K562 (cell line): ENCODE measurements around the gene GPAT3. TPM values are rescaled to one million over a fixed set of nuclear protein-coding genes. Genes with fewer than 3 reads are reported as not detected.

ENCODE experiments used
- BCOR ChIP-seq: fragments of 450-650 bp; IDR thresholded peaks from 2 replicates; pipeline ENCODE4 v1.6.1; 2016
- CBX1 ChIP-seq: sonication (generic); IDR thresholded peaks from 2 replicates; pipeline ENCODE4 v1.6.1; 2016; ENCODE audit warnings: antibody characterized with exemption, low read depth, mild to moderate bottlenecking
- CEBPG ChIP-seq, 3 experiments: fragments of 200-800 bp in 1 of 3; sonication (Bioruptor generic) in 1 of 3; sonication (generic) in 1 of 3; formaldehyde crosslinking in 1 of 3; IDR thresholded peaks in 2 of 3; conservative IDR thresholded peaks in 1 of 3; 2 replicates each; pipeline versions ENCODE4 v1.6.1 to v1.8.0; 2016 to 2022; ENCODE audit warnings: missing compliant biosample characterization in 2 of 3, missing genetic modification characterization in 2 of 3, mild to moderate bottlenecking in 1 of 3, missing genetic modification reagents in 1 of 3
- CHD1 ChIP-seq: fragments of 200-600 bp; sonication (generic); IDR thresholded peaks from one replicate; pipeline ENCODE4 v1.6.1; 2012; ENCODE audit warnings: mild to moderate bottlenecking, moderate library complexity, low read length, inconsistent platforms
- ELF4 ChIP-seq: fragments of 450-650 bp; formaldehyde crosslinking; IDR thresholded peaks from 2 replicates; pipeline ENCODE4 v1.4.0; 2022; ENCODE audit warnings: missing genetic modification characterization
- HDGF ChIP-seq: fragments of 450-650 bp; IDR thresholded peaks from 2 replicates; pipeline ENCODE4 v1.6.1; 2016
- HSF4 ChIP-seq: fragments of 250-450 bp; sonication (Bioruptor Pico); IDR thresholded peaks from 2 replicates; pipeline ENCODE4 v2.1.2; 2022; ENCODE audit warnings: mild to moderate bottlenecking, moderate library complexity, borderline replicate concordance
- MTA2 ChIP-seq: fragments of 450-650 bp; IDR thresholded peaks from 2 replicates; pipeline ENCODE4 v1.6.1; 2016; ENCODE audit warnings: low read depth
- MTA3 ChIP-seq: fragments of 450-650 bp; formaldehyde crosslinking; IDR thresholded peaks from 2 replicates; pipeline ENCODE4 v1.6.1; 2017; ENCODE audit warnings: mild to moderate bottlenecking, borderline replicate concordance
- NFXL1 ChIP-seq: fragments of 450-650 bp; formaldehyde crosslinking; IDR thresholded peaks from 2 replicates; pipeline ENCODE4 v1.4.0; 2021; ENCODE audit warnings: mild to moderate bottlenecking
- PBX2 ChIP-seq, 2 experiments: IDR thresholded peaks in 1 of 2; conservative IDR thresholded peaks in 1 of 2; 2 replicates each; pipeline ENCODE4 v1.6.1; 2016; ENCODE audit warnings: low read depth in 2 of 2, mild to moderate bottlenecking in 1 of 2, missing compliant biosample characterization in 1 of 2, missing genetic modification characterization in 1 of 2, moderate library complexity in 1 of 2
- PHF21A ChIP-seq: fragments of 450-650 bp; IDR thresholded peaks from 2 replicates; pipeline ENCODE4 v1.6.1; 2017; ENCODE audit warnings: low read depth, borderline replicate concordance
- U2AF2 ChIP-seq: fragments of 200-400 bp; formaldehyde crosslinking; optimal IDR thresholded peaks from 2 replicates; pipeline ENCODE3; 2017; ENCODE audit warnings: low read depth, mild to moderate bottlenecking, low read length
- ZNF121 ChIP-seq: sonication (generic); formaldehyde crosslinking; conservative IDR thresholded peaks from 2 replicates; pipeline ENCODE4 v1.8.0; 2022; ENCODE audit warnings: missing genetic modification reagents
- ZNF184 ChIP-seq: sonication (generic); formaldehyde crosslinking; IDR thresholded peaks from 2 replicates; pipeline ENCODE4 v1.5.0; 2020; ENCODE audit warnings: missing genetic modification reagents
- ZNF354B ChIP-seq: fragments of 250-450 bp; sonication (Bioruptor Pico); IDR thresholded peaks from 2 replicates; pipeline ENCODE4 v1.4.0; 2020
- ZNF668 ChIP-seq: fragments of 250-450 bp; sonication (Bioruptor Pico); IDR thresholded peaks from 2 replicates; pipeline ENCODE4 v1.8.0; 2022; ENCODE audit warnings: mild to moderate bottlenecking, inconsistent platforms
- ZNF780A ChIP-seq: fragments of 250-450 bp; sonication (Bioruptor Pico); IDR thresholded peaks from 2 replicates; pipeline ENCODE4 v1.5.0; 2021; ENCODE audit warnings: mild to moderate bottlenecking
- ZSCAN32 ChIP-seq: fragments of 450-650 bp; formaldehyde crosslinking; IDR thresholded peaks from 2 replicates; pipeline ENCODE4 v1.4.0; 2020; ENCODE audit warnings: mild to moderate bottlenecking, moderate library complexity
- polyA plus RNA-seq, 8 experiments: library from polyadenylated mRNA; depleted of rRNA in 4 of 8; stranded (reverse) in 5 of 8; unstranded in 3 of 8; fragments of >200 nt; fragmentation: Nextera tagmentation in 2 of 8; fragmentation: Illumina TruSeq in 1 of 8; extraction: Ambion mirVana in 2 of 8; extraction: Trizol in 1 of 8; gene quantifications; 2 replicates each; pipeline versions ENCODE4 v1.2.1 to v1.2.3, GENCODE V29; 2011 to 2014; ENCODE audit warnings: inconsistent platforms in 1 of 8, missing spikeins in 1 of 8
- total RNA-seq, 7 experiments: library from RNA; depleted of rRNA in 6 of 7; stranded (reverse); fragments of >200 nt in 6 of 7; fragmentation: Illumina TruSeq in 2 of 7; extraction: Trizol in 2 of 7; gene quantifications; 2 replicates each; pipeline versions ENCODE4 v1.2.1 to v1.2.3, GENCODE V29; 2011 to 2021; ENCODE audit warnings: low replicate concordance in 1 of 7
- TF ChIP-seq, protein P1 (sequence below): sonication (generic); formaldehyde crosslinking; IDR thresholded peaks from 2 replicates; pipeline ENCODE4 v1.8.0; 2023; ENCODE audit warnings: mild to moderate bottlenecking, missing genetic modification reagents
- TF ChIP-seq, protein P2 (sequence below): sonication (generic); formaldehyde crosslinking; IDR thresholded peaks from 2 replicates; pipeline ENCODE4 v1.8.0; 2022; ENCODE audit warnings: mild to moderate bottlenecking, missing genetic modification reagents

GPAT3 gene
- total and polyA plus RNA-seq, 9 of the 15 experiments (the other 6 are each of a cell fraction or from before 2014, with no cell fraction given) = 4.1 to 16.1 (median 13.1) TPM

GRCh38 chr4:83629945-83630721 lies 94.2 kb downstream of the GPAT3 start (continued):
- TF ChIP-seq, protein P1, sequence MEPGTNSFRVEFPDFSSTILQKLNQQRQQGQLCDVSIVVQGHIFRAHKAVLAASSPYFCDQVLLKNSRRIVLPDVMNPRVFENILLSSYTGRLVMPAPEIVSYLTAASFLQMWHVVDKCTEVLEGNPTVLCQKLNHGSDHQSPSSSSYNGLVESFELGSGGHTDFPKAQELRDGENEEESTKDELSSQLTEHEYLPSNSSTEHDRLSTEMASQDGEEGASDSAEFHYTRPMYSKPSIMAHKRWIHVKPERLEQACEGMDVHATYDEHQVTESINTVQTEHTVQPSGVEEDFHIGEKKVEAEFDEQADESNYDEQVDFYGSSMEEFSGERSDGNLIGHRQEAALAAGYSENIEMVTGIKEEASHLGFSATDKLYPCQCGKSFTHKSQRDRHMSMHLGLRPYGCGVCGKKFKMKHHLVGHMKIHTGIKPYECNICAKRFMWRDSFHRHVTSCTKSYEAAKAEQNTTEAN (CRISPR knock-in tag) = no peak
- TF ChIP-seq HSF4 (CRISPR knock-in tag) (no peak), MTA3 (peak; percentile 93), ZNF184 (no peak), ZSCAN32 (no peak), ZNF780A (CRISPR knock-in tag) (no peak), HDGF (no peak), CEBPG (CRISPR knock-in tag; IDR thresholded peaks at IDR 0.05) (peak; percentile 100), CEBPG (tag; conservative IDR thresholded peaks at IDR 0.05 in 1 of 2, IDR thresholded peaks at IDR 0.05 in 1 of 2) (peak; percentile 99 to 100), ZNF354B (CRISPR knock-in tag) (no peak), ELF4 (CRISPR knock-in tag) (no peak), U2AF2 (no peak), CBX1 (peak; percentile 90; the same call in 1 of the 2 replicates), NFXL1 (CRISPR knock-in tag) (no peak), ZNF668 (CRISPR knock-in tag) (no peak), ZNF121 (CRISPR knock-in tag) (no peak), CHD1 (no peak), PBX2 (CRISPR knock-in tag; IDR thresholded peaks at IDR 0.05; ENCODE audit: low read depth) (no peak), PBX2 (tag; conservative IDR thresholded peaks at IDR 0.05; ENCODE audit: low read depth) (peak; percentile 96), MTA2 (peak; percentile 96), BCOR (peak; percentile 82), PHF21A (no peak; the same call in 1 of the 2 replicates)
- TF ChIP-seq, protein P2, sequence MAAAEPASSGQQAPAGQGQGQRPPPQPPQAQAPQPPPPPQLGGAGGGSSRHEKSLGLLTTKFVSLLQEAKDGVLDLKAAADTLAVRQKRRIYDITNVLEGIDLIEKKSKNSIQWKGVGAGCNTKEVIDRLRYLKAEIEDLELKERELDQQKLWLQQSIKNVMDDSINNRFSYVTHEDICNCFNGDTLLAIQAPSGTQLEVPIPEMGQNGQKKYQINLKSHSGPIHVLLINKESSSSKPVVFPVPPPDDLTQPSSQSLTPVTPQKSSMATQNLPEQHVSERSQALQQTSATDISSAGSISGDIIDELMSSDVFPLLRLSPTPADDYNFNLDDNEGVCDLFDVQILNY (CRISPR knock-in tag) = no peak
